GM12874 (cell line): Measurements from ENCODE around the gene MISP3.

Experiments used
- TF ChIP-seq, protein P1 (sequence below): IDR thresholded peaks from 2 replicates; pipeline ENCODE4 v1.5.1; 2011; ENCODE audit warnings: low read depth, mild to moderate bottlenecking, control low read depth, low read length, moderate library complexity; ENCODE audit not compliant: insufficient read depth

MISP3 gene

GRCh38 chr19:14033946-14034345, 38.6 kb upstream of the MISP3 start:
- TF ChIP-seq, protein P1, sequence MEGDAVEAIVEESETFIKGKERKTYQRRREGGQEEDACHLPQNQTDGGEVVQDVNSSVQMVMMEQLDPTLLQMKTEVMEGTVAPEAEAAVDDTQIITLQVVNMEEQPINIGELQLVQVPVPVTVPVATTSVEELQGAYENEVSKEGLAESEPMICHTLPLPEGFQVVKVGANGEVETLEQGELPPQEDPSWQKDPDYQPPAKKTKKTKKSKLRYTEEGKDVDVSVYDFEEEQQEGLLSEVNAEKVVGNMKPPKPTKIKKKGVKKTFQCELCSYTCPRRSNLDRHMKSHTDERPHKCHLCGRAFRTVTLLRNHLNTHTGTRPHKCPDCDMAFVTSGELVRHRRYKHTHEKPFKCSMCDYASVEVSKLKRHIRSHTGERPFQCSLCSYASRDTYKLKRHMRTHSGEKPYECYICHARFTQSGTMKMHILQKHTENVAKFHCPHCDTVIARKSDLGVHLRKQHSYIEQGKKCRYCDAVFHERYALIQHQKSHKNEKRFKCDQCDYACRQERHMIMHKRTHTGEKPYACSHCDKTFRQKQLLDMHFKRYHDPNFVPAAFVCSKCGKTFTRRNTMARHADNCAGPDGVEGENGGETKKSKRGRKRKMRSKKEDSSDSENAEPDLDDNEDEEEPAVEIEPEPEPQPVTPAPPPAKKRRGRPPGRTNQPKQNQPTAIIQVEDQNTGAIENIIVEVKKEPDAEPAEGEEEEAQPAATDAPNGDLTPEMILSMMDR = no peak

DNA sequence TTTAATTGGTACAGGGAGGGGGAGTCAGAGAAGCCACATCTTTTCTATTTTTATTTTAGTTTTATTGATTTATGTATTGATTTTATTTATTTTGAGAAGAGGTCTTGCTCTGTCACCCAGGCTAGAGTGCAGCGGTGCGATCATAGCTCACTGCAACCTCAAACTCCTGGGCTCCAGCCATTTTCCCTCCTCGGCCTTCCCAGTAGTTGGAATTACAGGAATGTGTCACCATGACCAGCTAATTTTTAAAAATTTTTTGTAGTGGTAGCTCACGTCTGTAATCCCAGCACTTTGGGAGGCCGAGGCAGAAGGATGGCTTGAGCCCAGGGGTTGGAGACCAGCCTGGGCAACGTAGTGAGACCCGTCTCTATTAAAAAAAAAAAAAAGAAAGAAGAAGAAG, 36.9 kb upstream of the MISP3 start:
- TF ChIP-seq, protein P1 = no peak

DNA sequence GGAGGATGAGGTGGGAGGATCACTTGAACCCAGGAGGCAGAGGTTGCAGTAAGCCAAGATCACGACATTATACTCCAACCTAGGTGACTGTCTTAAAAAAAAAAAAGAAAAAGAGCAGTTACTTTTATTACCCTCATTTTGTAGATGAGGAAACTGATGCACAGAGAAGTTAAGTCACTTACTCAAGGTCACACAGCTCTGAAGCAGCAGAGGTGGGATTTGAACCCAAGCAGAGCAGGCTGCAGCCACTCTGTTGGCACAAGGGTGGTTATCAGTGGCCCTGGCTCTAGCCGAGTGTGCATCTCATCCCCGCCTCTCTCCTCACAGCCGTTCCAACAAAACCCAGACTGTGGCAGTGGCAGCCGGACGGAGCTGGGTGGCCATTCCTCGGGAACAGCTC, 33.4 kb upstream of the MISP3 start:
- TF ChIP-seq, protein P1 = no peak

- TF ChIP-seq, protein P1 = peak; percentile 52; the same call in 1 of the 2 replicates
These were observed 29.7 kb upstream of the MISP3 start for GRCh38 chr19:14042659-14043608.

DNA sequence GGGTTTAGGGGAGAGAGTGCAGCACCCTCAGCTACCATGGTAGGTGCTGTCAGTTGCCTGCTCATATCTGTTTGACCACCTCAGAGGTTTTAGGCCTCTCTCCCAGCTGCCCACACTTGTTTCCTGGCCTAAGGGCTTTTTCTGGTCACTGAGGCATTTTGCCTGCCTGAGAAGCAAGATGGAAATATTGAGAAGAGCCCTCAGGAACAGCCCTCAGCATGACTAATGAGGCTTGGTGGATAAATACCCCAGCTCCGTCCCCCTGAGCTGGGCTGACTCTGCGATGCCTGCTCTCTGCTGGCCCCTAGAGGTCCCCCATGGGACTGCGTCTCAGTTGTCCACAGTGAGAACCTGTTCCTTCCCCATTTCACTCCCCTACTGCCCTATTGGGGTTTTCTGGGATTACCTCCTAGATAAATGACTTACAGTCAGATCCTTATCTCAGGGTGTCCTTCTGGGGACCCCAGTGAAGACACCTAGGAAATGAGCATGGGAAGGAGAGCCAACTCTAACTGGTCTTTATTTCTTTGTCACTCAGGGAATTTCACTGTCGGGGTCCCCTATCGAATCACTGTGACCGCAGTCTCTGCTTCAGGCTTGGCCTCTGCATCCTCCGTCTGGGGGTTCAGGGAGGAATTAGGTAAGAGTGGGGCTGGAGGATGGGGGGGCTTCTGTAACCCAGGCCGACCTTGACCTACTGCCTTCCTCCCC, 24.0 kb upstream of the MISP3 start:
- TF ChIP-seq, protein P1 = peak; percentile 96

- TF ChIP-seq, protein P1 = no peak
These were observed 22.1 kb upstream of the MISP3 start for GRCh38 chr19:14050512-14050911.

GRCh38 chr19:14051980-14052379, 20.6 kb upstream of the MISP3 start:
- TF ChIP-seq, protein P1 = no peak
